ENCODE data around the gene HRC. TPM values are rescaled to one million over a fixed set of nuclear protein-coding genes. Genes with fewer than 3 reads are reported as not detected.

HRC gene
- total RNA-seq, 1 donor from 2014 or later = not detected

DNA sequence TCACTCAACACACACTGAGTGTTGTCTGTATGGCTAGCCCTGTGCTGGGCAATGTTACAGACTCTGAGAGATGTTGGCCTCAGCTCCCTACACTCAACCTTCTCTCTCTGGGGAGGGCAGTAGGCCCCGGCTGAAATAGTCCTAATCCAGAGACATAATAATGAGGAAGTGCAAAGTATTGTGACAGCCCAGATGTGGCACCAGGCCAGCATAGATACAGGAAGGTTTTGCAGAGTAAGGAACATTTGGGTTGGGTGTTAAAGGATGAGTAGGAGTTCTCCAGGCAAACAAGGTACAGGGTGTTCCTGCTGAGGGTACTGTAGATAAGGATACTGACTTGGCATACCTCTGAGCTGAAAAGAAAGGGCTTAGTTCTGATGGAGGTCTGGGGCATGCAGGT, 38.7 kb downstream of the HRC start:
- H3K27me3 ChIP-seq (ENCODE audit: control insufficient read depth, insufficient read depth, low read length) = no peaks in the 10 kb centered on the region
- H3K4me3 ChIP-seq (ENCODE audit: low read depth, low read length) = no peak overlapping the region
- no peaks in the 10 kb centered on the region for H3K36me3 ChIP-seq (ENCODE audit: control insufficient read depth, insufficient read depth, low read length)
- TF ChIP-seq CTCF (IDR thresholded peaks at IDR 0.05; ENCODE audit: insufficient read depth, low read length, severe bottlenecking) = no peak
- peak; percentile 86 for FAIRE-seq
- DNase-seq (ENCODE audit: low read depth) = no peak

- DNase-seq (ENCODE audit: low read depth) (no peak), FAIRE-seq (no peak)
- no peaks in the 10 kb centered on the region for H3K36me3 ChIP-seq (ENCODE audit: control insufficient read depth, insufficient read depth, low read length)
- peak overlapping the region; percentile 68 for H3K4me3 ChIP-seq (ENCODE audit: low read depth, low read length)
- TF ChIP-seq CTCF (IDR thresholded peaks at IDR 0.05; ENCODE audit: insufficient read depth, low read length, severe bottlenecking) = no peak
- H3K27me3 ChIP-seq (ENCODE audit: control insufficient read depth, insufficient read depth, low read length) = no peaks in the 10 kb centered on the region
These were observed 40.4 kb downstream of the HRC start for GRCh38 chr19:49114630-49115363.

DNA sequence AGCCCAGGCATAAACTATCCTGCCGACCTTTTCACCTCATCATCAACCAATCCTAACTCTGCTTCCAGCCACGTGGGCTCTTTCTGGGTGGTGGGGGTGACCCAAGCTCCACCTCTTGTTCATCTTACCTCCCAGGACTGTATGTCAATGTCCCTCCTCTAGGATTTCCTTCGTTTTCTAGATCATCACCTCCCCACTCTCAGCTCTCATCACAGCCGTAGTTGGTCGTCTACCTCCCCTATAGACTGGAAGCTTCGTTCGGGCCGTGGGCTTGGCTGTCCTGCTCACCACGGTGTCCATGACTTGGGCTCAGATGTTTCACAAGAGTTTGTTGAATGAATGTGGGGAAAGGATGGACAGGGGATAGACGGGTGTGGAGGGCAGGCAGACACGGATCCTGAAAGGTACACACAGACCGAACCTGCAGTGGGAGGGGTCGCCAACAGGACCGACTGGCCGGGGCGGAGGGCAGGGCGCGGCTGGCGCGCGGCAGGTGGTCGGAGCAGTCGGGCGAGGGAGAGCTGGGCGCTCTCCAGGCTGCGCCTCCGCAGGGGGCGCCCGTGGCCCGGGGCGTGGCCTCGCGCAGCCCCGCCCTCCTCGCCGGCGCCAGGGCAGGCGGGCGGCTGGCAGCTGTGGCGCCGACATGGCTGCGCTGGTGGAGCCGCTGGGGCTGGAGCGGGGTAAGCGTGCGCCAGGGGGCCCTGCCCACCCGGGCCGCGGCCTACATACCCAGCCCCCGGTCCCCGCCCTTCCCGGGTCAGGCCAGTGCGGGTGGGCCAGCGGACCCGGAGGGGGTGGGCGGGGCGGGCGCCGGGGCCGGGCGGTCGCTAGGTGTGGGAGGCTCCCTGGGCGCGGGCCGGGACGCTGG, 41.2 kb downstream of the HRC start, which contains the start of gene LIN7B:
Gene LIN7B, plus strand, starts transcription at position 609 of the 868 bp plus-strand sequence. Its CDS starts 35 bp downstream, at position 644.
- H3K27me3 ChIP-seq (ENCODE audit: control insufficient read depth, insufficient read depth, low read length) = no peaks in the 10 kb centered on the region
- H3K4me3 ChIP-seq (ENCODE audit: low read depth, low read length) = peak within 1 kb of the TSS; percentile 68
- H3K36me3 ChIP-seq (ENCODE audit: control insufficient read depth, insufficient read depth, low read length) = peaks cover 1% of the 10 kb centered on the region
- DNase-seq (ENCODE audit: low read depth) (peak; percentile 47), FAIRE-seq (no peak)
- TF ChIP-seq CTCF (IDR thresholded peaks at IDR 0.05; ENCODE audit: insufficient read depth, low read length, severe bottlenecking) = peak; percentile 60

- no peaks in the 10 kb centered on the region for H3K27me3 ChIP-seq (ENCODE audit: control insufficient read depth, insufficient read depth, low read length)
- H3K4me3 ChIP-seq (ENCODE audit: low read depth, low read length) = no peak overlapping the region
- no peak for TF ChIP-seq CTCF (IDR thresholded peaks at IDR 0.05; ENCODE audit: insufficient read depth, low read length, severe bottlenecking)
- no peak for FAIRE-seq
- DNase-seq (ENCODE audit: low read depth) = no peak
- H3K36me3 ChIP-seq (ENCODE audit: control insufficient read depth, insufficient read depth, low read length) = peaks cover 13% of the 10 kb centered on the region
These were observed 43.8 kb downstream of the HRC start for GRCh38 chr19:49111218-49111998.

GRCh38 chr19:49110567-49110966, 44.6 kb downstream of the HRC start:
- no peak for TF ChIP-seq CTCF (IDR thresholded peaks at IDR 0.05; ENCODE audit: insufficient read depth, low read length, severe bottlenecking)
- DNase-seq (ENCODE audit: low read depth) (no peak), FAIRE-seq (no peak)
- no peaks in the 10 kb centered on the region for H3K27me3 ChIP-seq (ENCODE audit: control insufficient read depth, insufficient read depth, low read length)
- peaks cover 17% of the 10 kb centered on the region for H3K36me3 ChIP-seq (ENCODE audit: control insufficient read depth, insufficient read depth, low read length)
- H3K4me3 ChIP-seq (ENCODE audit: low read depth, low read length) = no peak overlapping the region

Measured in bronchial epithelial cell (primary cell).